Neuronal stem cell (in vitro differentiated cells): ENCODE data around the gene CFHR3.
"Not testable (repeated sequence)": the region's sequence is repeated elsewhere in the genome, so short reads cannot be mapped to it uniquely, and the experiment has no call there.

Source experiments
- DNase-seq: peaks from one replicate; pipeline ENCODE4 v3.0.0-alpha.2; 2013; ENCODE audit warnings: low spot score
- H2AFZ ChIP-seq: one replicate; pipeline ENCODE4 v1.6.1; 2013; ENCODE audit warnings: mild to moderate bottlenecking, low read length, inconsistent platforms
- H2AK5ac ChIP-seq: 2 replicates; pipeline ENCODE4 v1.6.1; 2013; ENCODE audit warnings: low read depth, mild to moderate bottlenecking, inconsistent platforms, low read length, moderate library complexity, mixed read lengths
- H2BK120ac ChIP-seq: 2 replicates; pipeline ENCODE4 v1.6.1; 2013; ENCODE audit warnings: low read depth, mild to moderate bottlenecking, inconsistent platforms, low read length, moderate library complexity, mixed read lengths
- H2BK12ac ChIP-seq: one replicate; pipeline ENCODE4 v1.6.1; 2013; ENCODE audit warnings: low read length, inconsistent platforms
- H2BK15ac ChIP-seq: 2 replicates; pipeline ENCODE4 v1.6.1; 2013; ENCODE audit warnings: mild to moderate bottlenecking, low read length, inconsistent platforms, mixed read lengths
- H2BK5ac ChIP-seq: one replicate; pipeline ENCODE4 v1.6.1; 2013; ENCODE audit warnings: inconsistent platforms, mild to moderate bottlenecking, low read length, moderate library complexity
- H3K14ac ChIP-seq: one replicate; pipeline ENCODE4 v1.6.1; 2013; ENCODE audit warnings: low read length, inconsistent platforms
- H3K18ac ChIP-seq: 2 replicates; pipeline ENCODE4 v1.6.1; 2013; ENCODE audit warnings: low read length, inconsistent platforms
- H3K23ac ChIP-seq: 2 replicates; pipeline ENCODE4 v1.6.1; 2013; ENCODE audit warnings: low read depth, mild to moderate bottlenecking, mixed read lengths, low read length, inconsistent platforms; ENCODE audit not compliant: poor library complexity
- H3K27ac ChIP-seq: replicated peaks from 3 replicates; pipeline ENCODE4 v1.5.1; 2013; ENCODE audit warnings: low read length, inconsistent platforms
- H3K27me3 ChIP-seq, 3 experiments: 2 replicates each; pipeline ENCODE4 v1.6.1; 2013; ENCODE audit warnings: low read length in 3 of 3, mild to moderate bottlenecking in 2 of 3, inconsistent platforms in 1 of 3, low read depth in 1 of 3, mixed read lengths in 1 of 3, moderate library complexity in 1 of 3; ENCODE audit not compliant: control insufficient read depth in 3 of 3, insufficient read depth in 3 of 3
- H3K36me3 ChIP-seq, 2 donors: replicated peaks in 1 of 2; 2 replicates each; pipeline ENCODE4 v1.6.1; 2013; ENCODE audit warnings: low read length in 2 of 2; ENCODE audit not compliant: control insufficient read depth in 2 of 2, insufficient read depth in 2 of 2
- H3K4ac ChIP-seq: 2 replicates; pipeline ENCODE4 v1.6.1; 2013; ENCODE audit warnings: inconsistent platforms, mild to moderate bottlenecking, low read length, moderate library complexity
- H3K4me1 ChIP-seq, 2 donors: 1 replicate in 1 of 2; 2 replicates in 1 of 2; pipeline ENCODE4 v1.6.1; 2013; ENCODE audit warnings: low read length in 2 of 2, low read depth in 1 of 2; ENCODE audit not compliant: control insufficient read depth in 2 of 2, insufficient read depth in 1 of 2
- H3K4me2 ChIP-seq: one replicate; pipeline ENCODE4 v1.6.1; 2013; ENCODE audit warnings: mild to moderate bottlenecking, low read length, inconsistent platforms; ENCODE audit not compliant: insufficient read depth, poor library complexity, severe bottlenecking
- H3K4me3 ChIP-seq, 2 donors: 2 replicates each; pipeline ENCODE4 v1.5.1; 2013; ENCODE audit warnings: low read length in 2 of 2, mild to moderate bottlenecking in 2 of 2, inconsistent platforms in 1 of 2, moderate library complexity in 1 of 2
- H3K79me1 ChIP-seq: one replicate; pipeline ENCODE4 v1.6.1; 2013; ENCODE audit warnings: low read depth, mild to moderate bottlenecking, inconsistent platforms, low read length, moderate library complexity
- H3K9ac ChIP-seq: one replicate; pipeline ENCODE4 v1.6.1; 2013; ENCODE audit warnings: mild to moderate bottlenecking, low read depth, low read length, inconsistent platforms; ENCODE audit not compliant: poor library complexity
- H3K9me3 ChIP-seq, 2 donors: replicated peaks in 1 of 2; 2 replicates each; pipeline versions ENCODE3 to v1.6.1; 2013; ENCODE audit warnings: low read length in 2 of 2, mild to moderate bottlenecking in 2 of 2, inconsistent platforms in 1 of 2, low read depth in 1 of 2, mixed read lengths in 1 of 2, moderate library complexity in 1 of 2; ENCODE audit not compliant: control insufficient read depth in 2 of 2, insufficient read depth in 1 of 2
- H4K8ac ChIP-seq: one replicate; pipeline ENCODE4 v1.6.1; 2013; ENCODE audit warnings: low read depth, mild to moderate bottlenecking, inconsistent platforms, low read length, moderate library complexity
- H4K91ac ChIP-seq: one replicate; pipeline ENCODE4 v1.6.1; 2013; ENCODE audit warnings: low read length, low read depth, mild to moderate bottlenecking, inconsistent platforms; ENCODE audit not compliant: poor library complexity
- WGBS, 2 donors: extraction: QIAGEN DNeasy Blood & Tissue Kit; methylation state at CpG; one replicate each; pipeline ENCODE4 v1.1.7; 2013; ENCODE audit warnings: missing lambda C conversion rate in 2 of 2, mixed read lengths in 1 of 2; ENCODE audit not compliant: insufficient read length in 2 of 2, insufficient replicate concordance in 1 of 2; ENCODE audit errors: extremely low coverage in 2 of 2; 5-methylcytosine and 5-hydroxymethylcytosine counted together

The CFHR3 gene

GRCh38 chr1:196801920-196802319 lies 27.3 kb downstream of the CFHR3 start:
- H3K23ac ChIP-seq, H2AFZ ChIP-seq, H3K9me3 ChIP-seq, H3K36me3 ChIP-seq, H3K79me1 ChIP-seq, H2BK120ac ChIP-seq, H4K8ac ChIP-seq, H3K4me1 ChIP-seq, H3K4me2 ChIP-seq, H3K4me3 ChIP-seq, H2BK5ac ChIP-seq, H3K27ac ChIP-seq, H3K14ac ChIP-seq, H3K18ac ChIP-seq, H3K9ac ChIP-seq, DNase-seq, H3K4ac ChIP-seq, H2BK12ac ChIP-seq, H3K27me3 ChIP-seq, H2BK15ac ChIP-seq, H2AK5ac ChIP-seq, H4K91ac ChIP-seq: not testable (repeated sequence)
- no CpG with 5 or more reads among the region's 1 CpG for WGBS, 2 donors

- H2BK15ac ChIP-seq: no peak overlapping the region
- H3K23ac ChIP-seq: no peak overlapping the region
- no peak for DNase-seq
- no peak overlapping the region for H3K18ac ChIP-seq
- no peak overlapping the region for H3K9ac ChIP-seq
- H3K36me3 ChIP-seq: no peaks in the 10 kb centered on the region
- H3K4me2 ChIP-seq: no peak overlapping the region
- H4K91ac ChIP-seq: no peak overlapping the region
- no peak overlapping the region for H3K27ac ChIP-seq
- H2AFZ ChIP-seq: no peak overlapping the region
- H2BK12ac ChIP-seq: no peak overlapping the region
- H3K9me3 ChIP-seq: no peaks in the 10 kb centered on the region
- no peak overlapping the region for H3K4ac ChIP-seq
- no CpG with 5 or more reads among the region's 22 CpGs for WGBS, 2 donors
- H3K14ac ChIP-seq: no peak overlapping the region
- no peak overlapping the region for H3K4me3 ChIP-seq
- no peak overlapping the region for H4K8ac ChIP-seq
- no peak overlapping the region for H2BK120ac ChIP-seq
- no peaks in the 10 kb centered on the region for H3K79me1 ChIP-seq
- no peaks in the 10 kb centered on the region for H3K27me3 ChIP-seq
- H3K4me1 ChIP-seq: no peaks in the 10 kb centered on the region
- H2BK5ac ChIP-seq: no peak overlapping the region
- H2AK5ac ChIP-seq: no peak overlapping the region
These were observed 34.0 kb downstream of the CFHR3 start for GRCh38 chr1:196808529-196809235.

DNA sequence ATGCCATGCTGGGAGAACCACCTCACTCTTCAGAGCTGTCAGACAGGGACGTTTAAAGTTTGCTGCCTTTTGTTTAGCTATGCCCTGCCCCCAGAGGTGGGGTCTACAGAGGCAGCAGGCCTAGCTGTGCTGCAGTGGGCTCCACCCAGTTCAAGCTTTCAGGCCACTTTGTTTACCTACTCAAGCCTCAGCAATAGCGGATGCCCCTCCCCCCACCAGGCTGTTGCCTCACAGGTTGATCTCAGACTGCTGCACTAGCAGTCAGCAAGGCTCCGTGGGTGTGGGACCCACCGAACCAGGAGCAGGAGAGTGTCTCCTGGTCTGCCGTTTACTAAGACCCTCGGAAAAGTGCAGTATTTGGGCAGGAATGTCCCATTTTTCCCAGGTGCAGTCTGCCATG lies 42.8 kb downstream of the CFHR3 start:
- not testable (repeated sequence) for H2BK12ac ChIP-seq, H3K4me1 ChIP-seq, H3K14ac ChIP-seq, H3K4me3 ChIP-seq, H2BK120ac ChIP-seq, DNase-seq, H2BK15ac ChIP-seq, H3K27me3 ChIP-seq, H4K91ac ChIP-seq, H3K36me3 ChIP-seq, H2AK5ac ChIP-seq, H3K4me2 ChIP-seq, H4K8ac ChIP-seq, H3K4ac ChIP-seq, H2BK5ac ChIP-seq, H3K18ac ChIP-seq, H3K23ac ChIP-seq, H2AFZ ChIP-seq, H3K9me3 ChIP-seq, H3K79me1 ChIP-seq, H3K27ac ChIP-seq, H3K9ac ChIP-seq
- no CpG with 5 or more reads among the region's 6 CpGs for WGBS, 2 donors

DNA sequence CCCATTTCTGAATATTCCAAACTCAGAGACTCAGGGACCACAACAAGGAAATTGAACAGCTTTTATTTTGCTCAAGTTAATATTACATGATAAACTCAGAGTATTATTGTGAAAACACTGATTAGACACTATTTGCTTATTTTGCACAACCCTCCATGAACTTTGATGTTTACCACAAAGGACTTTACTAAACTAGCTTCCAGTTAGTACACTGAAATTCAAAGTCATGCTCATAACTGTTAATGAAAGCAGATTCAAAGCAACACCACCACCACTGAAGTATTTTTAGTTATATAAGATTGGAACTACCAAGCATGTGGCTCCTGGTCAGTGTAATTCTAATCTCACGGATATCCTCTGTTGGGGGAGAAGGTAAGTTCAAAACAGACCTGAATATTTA lies 44.9 kb downstream of the CFHR3 start, which contains the start of gene CFHR1:
CFHR1 (plus strand) TSS at position 201 of the 400 bp plus-strand sequence; CDS start at position 315, 114 bp downstream.
- not testable (repeated sequence) for H3K18ac ChIP-seq, H4K8ac ChIP-seq, H3K36me3 ChIP-seq, H2BK120ac ChIP-seq, H3K9me3 ChIP-seq, H3K27ac ChIP-seq, H3K27me3 ChIP-seq, H3K4ac ChIP-seq, H3K4me3 ChIP-seq, H3K23ac ChIP-seq, H2BK15ac ChIP-seq, H3K4me1 ChIP-seq, H3K9ac ChIP-seq, H2AK5ac ChIP-seq, H2BK12ac ChIP-seq, H4K91ac ChIP-seq, H3K14ac ChIP-seq, H3K79me1 ChIP-seq, H2BK5ac ChIP-seq, H2AFZ ChIP-seq, H3K4me2 ChIP-seq, DNase-seq
- no CpG with 5 or more reads among the region's 1 CpG for WGBS, 2 donors
